ENCODE data around the gene EVL.

DNA sequence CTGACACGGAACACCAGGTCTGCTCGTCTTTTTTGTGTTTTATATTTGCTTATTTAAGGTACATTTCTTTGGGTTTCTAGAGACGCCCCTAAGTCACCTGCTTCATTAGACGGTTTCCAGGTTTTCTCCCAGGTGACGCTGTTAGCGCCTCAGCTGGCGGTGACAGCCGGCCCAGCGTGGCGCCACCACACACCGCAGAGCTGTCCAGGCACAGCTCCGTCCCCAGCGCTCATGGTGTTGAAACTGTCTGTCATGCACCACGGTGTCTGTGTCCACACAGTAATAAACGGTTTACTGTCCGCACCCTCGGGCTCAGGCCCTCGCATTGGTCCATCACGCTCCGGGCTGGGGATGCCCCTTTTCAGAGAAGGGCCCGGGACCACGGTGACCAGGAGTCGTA is 78.7 kb downstream of the EVL start:
- TF ChIP-seq POLR2A (IDR thresholded peaks at IDR 0.05) (no peak), CTCF (IDR thresholded peaks at IDR 0.05) (no peak), POLR2AphosphoS5 (IDR thresholded peaks at IDR 0.05) (no peak), EP300 (IDR thresholded peaks at IDR 0.05; ENCODE audit: low read depth) (no peak)
